ENCODE data around the gene HNRNPA3. TPM values are rescaled to one million over a fixed set of nuclear protein-coding genes. Genes with fewer than 3 reads are reported as not detected.

HNRNPA3 gene
- total and polyA plus RNA-seq, 2 of the 13 experiments (the other 11 are each of a cell fraction or from before 2014, with no cell fraction given) = 73.3 to 97.7 TPM

GRCh38 chr2:177212106-177212890 is at the start of gene HNRNPA3 (continued):
- TF ChIP-seq ZFP37 (CRISPR knock-in tag; IDR thresholded peaks at IDR 0.05; ENCODE audit: borderline replicate concordance) = no peak; the same call in 1 of the 2 replicates
- TF ChIP-seq ZUFSP (CRISPR knock-in tag; IDR thresholded peaks at IDR 0.05; ENCODE audit: borderline replicate concordance) = no peak
- no peak; the same call in none of the 2 replicates for TF ChIP-seq HBP1 (CRISPR knock-in tag; IDR thresholded peaks at IDR 0.05; ENCODE audit: low read depth)
- TF ChIP-seq ZNF781 (CRISPR knock-in tag; IDR thresholded peaks at IDR 0.05; ENCODE audit: borderline replicate concordance, not compliant biosample characterization) = peak; percentile 94
- TF ChIP-seq TP53 (CRISPR knock-in tag; conservative IDR thresholded peaks at IDR 0.05) = peak; percentile 84; the same call in 1 of the 2 replicates
- TF ChIP-seq ZNF24 (IDR thresholded peaks at IDR 0.05) = peak; percentile 57; the same call in 1 of the 2 replicates
- no peak for TF ChIP-seq ZNF75D (CRISPR knock-in tag; IDR thresholded peaks at IDR 0.05; ENCODE audit: borderline replicate concordance)
- no peak for TF ChIP-seq ZNF383 (CRISPR knock-in tag; IDR thresholded peaks at IDR 0.05; ENCODE audit: borderline replicate concordance)
- peak; percentile 88 for TF ChIP-seq TBX2 (CRISPR knock-in tag; IDR thresholded peaks at IDR 0.05; ENCODE audit: borderline replicate concordance)
- TF ChIP-seq AGO1 (IDR thresholded peaks at IDR 0.05; ENCODE audit: low read depth, low read length, poor library complexity, severe bottlenecking) = no peak
- TF ChIP-seq KDM2A (CRISPR knock-in tag; IDR thresholded peaks at IDR 0.05; ENCODE audit: borderline replicate concordance, low read depth) = peak; percentile 59
- no peak; the same call in 1 of the 2 replicates for TF ChIP-seq GFI1 (CRISPR knock-in tag; IDR thresholded peaks at IDR 0.05; ENCODE audit: borderline replicate concordance)
- TF ChIP-seq MNT (IDR thresholded peaks at IDR 0.05) = peak; percentile 62
- no peak; the same call in 1 of the 2 replicates for TF ChIP-seq ZNF784 (CRISPR knock-in tag; IDR thresholded peaks at IDR 0.05; ENCODE audit: borderline replicate concordance)
- no peak for TF ChIP-seq ZBTB33 (CRISPR knock-in tag; IDR thresholded peaks at IDR 0.05)
- TF ChIP-seq RFXANK (CRISPR knock-in tag; IDR thresholded peaks at IDR 0.05) = 0 out of 2 replicates have a peak, but pooled peaks have one; percentile 61
- no peak; the same call in 1 of the 2 replicates for TF ChIP-seq HOMEZ (CRISPR knock-in tag; IDR thresholded peaks at IDR 0.05; ENCODE audit: low read depth)
- TF ChIP-seq MIXL1 (CRISPR knock-in tag; IDR thresholded peaks at IDR 0.05) = peak; percentile 59; the same call in 1 of the 2 replicates
- no peak for TF ChIP-seq EHMT2 (IDR thresholded peaks at IDR 0.05; ENCODE audit: borderline replicate concordance, low read depth, low read length)

All from HepG2 (cell line).